ENCODE data around the gene CACFD1. TPM values are rescaled to one million over a fixed set of nuclear protein-coding genes. Genes with fewer than 3 reads are reported as not detected.

Gene CACFD1
- total RNA-seq = 3.4 and 3.5 TPM in 2 replicates

DNA sequence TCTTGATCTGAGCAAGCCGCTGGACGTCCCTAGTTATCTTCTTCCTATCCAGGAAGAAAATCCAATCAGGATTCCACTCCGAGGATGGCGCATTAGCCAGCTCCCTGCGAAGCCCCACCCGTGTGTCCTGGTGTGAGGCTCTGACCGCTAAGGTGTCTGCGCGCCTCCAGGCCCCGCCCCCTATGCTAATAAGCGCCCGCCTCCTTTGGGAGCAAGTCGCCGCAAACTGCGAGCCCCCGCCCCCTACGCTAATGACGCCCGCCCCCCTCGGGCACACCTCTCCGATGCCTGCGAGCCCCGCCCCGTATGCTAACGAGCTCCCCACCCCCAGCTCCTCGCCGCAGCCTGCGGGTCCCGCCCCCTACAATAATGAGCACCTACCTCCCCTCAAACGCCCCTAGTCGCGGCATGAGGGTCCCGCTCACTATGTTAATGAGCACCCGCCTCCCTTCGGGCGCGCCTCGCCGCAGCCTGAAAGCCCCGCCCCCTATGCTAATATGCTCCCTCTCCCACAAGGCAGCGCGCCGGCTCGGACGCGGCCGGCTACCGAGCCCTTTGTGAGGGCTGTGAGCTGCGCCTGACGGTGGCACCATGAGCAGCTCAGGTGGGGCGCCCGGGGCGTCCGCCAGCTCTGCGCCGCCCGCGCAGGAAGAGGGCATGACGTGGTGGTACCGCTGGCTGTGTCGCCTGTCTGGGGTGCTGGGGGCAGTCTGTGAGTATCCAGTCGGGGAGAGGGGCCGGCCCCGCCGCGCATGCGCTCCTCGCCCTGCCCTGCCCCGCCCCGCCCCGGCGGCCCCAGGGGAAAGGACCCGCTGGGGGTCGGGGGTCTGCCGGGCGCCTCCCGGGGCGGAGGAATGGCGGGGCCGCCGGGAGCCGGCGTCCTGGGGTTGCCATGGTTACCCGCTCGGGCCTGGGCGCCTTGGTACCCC is at the start of gene CACFD1:
Gene CACFD1, plus strand, starts transcription at position 503 of the 929 bp plus-strand sequence. Its CDS starts 89 bp downstream, at position 592.

DNA sequence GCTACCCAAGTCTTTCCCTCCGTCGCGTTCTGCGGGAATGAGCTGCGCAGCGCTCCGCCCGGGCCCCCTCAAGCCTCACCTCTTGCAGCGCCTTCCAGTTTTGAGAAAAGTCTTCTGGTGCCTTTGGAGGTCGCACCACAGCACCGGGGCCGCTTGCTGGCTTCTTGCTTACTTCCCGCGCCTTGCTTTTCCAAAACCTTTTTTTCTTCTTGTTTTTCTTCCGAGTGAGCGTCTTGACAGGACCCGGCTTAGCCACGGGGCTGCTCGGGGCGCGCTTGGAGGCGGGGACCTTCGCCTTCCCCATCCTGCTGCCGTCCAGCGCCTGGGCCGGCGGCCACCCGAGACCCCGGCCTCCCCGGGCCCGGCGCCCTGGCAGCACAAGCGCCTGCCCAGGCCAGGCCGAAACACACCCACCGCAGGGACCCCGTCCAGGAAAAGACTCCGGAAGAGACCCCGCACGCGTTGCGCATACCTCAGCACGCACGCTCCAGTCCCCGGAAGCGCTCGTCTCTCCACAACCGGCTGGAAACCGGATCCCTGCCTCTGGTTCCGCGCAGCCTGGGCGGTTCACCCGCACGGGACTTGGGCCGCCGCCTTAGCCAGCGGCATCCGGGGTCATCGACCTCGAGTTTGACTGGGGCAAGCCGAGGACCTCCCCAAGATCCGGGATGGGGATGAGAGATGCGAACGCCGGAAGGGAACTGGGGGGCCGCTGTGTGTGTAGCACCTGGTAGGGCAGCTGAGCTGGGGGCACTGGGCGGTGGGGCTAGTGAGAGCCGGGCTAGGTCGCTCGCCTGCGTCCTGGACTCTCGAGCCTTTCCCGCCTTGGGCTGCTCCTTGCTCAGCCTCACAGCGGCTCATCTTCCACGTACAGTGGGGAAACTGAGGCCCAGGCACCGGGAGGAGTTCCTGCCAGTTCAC is 42.0 kb upstream of the CACFD1 start, which contains the start of gene REXO4:
Gene REXO4, minus strand, starts transcription at position 470 of the 921 bp plus-strand sequence. Its CDS starts 166 bp downstream, at position 304.

GRCh38 chr9:133421615-133422542 is 37.9 kb upstream of the CACFD1 start, which contains the start of gene ADAMTS13:
ADAMTS13 (plus strand) TSS chr9:133422367; CDS start chr9:133422444, 77 bp downstream.

DNA sequence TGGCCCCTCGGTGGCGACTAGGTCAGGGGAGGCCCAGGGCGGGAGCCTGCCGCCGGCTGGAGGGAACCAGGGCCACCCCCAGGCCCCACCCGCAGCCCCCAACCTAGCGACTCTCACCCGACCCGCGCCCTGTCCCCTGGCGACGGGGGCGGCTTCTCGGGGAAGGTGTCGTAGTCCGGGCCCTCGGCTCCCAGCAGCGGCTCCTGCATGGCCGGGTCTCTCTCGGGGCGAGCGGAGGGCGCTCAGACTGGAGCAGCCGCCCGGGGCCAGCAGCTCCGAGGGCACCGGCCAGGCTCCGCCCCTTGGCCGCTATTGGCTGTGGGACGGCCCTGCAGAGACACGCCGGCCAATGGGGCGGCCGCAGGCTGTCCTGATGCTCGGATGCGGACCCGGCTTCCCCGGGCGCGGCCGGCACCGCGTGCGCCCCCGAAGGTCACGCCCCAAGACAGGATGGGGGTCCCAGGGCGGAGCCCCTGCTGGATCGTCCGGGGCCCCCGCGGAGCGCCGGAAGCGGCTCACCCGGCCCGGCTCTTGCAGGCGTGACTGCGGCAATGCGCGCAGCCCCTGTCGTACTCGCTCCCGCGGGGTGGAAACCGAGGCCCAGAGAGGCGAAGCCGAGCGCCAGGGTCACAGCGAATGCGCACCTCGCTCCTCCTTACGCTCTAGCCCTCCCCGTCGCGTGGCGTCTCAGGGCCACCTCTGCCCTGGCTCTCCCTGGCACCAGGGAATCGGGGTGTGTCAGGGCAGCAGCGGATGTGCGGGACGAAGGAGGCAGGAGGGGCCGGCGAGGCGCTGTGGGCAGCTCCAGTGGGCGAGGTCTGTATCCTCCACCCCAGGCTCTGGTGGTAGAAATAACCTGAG is 19.3 kb downstream of the CACFD1 start, which contains the start of gene SLC2A6:
Gene SLC2A6, minus strand, starts transcription at position 249 of the 861 bp plus-strand sequence. Its CDS starts 40 bp downstream, at position 209.

Other genes starting within 250 kb of the CACFD1 start
- gene ABO, start 184.8 kb upstream of the CACFD1 start, total RNA-seq = not detected in 2 replicates
- gene SURF6, start 123.8 kb upstream of the CACFD1 start, total RNA-seq = 5.9 and 7.3 TPM in 2 replicates
- 17.7 and 18.6 TPM in 2 replicates for gene MED22, start 111.8 kb upstream of the CACFD1 start, total RNA-seq
- 2,817 and 2,965 TPM in 2 replicates for gene RPL7A, start 111.8 kb upstream of the CACFD1 start, total RNA-seq
- gene SURF1, start 103.5 kb upstream of the CACFD1 start, total RNA-seq = 38.3 and 43.6 TPM in 2 replicates
- 21.5 and 46.7 TPM in 2 replicates for gene SURF2, start 103.4 kb upstream of the CACFD1 start, total RNA-seq
- 326 and 332 TPM in 2 replicates for gene SURF4, start 83.9 kb upstream of the CACFD1 start, total RNA-seq
- not detected in 2 replicates for gene STKLD1, start 83.6 kb upstream of the CACFD1 start, total RNA-seq
- 14.8 and 16.2 TPM in 2 replicates for gene REXO4, start 42.0 kb upstream of the CACFD1 start, total RNA-seq
- 0.89 and 1.2 TPM in 2 replicates for gene ADAMTS13, start 37.6 kb upstream of the CACFD1 start, total RNA-seq
- gene SLC2A6, start 19.1 kb downstream of the CACFD1 start, total RNA-seq = 20.0 and 21.0 TPM in 2 replicates
- not detected in 2 replicates for gene MYMK, start 65.0 kb downstream of the CACFD1 start, total RNA-seq
- gene ADAMTSL2, start 74.7 kb downstream of the CACFD1 start, total RNA-seq = not detected in 2 replicates
- gene FAM163B, start 149.4 kb downstream of the CACFD1 start, total RNA-seq = not detected in 2 replicates
- gene DBH, start 176.4 kb downstream of the CACFD1 start, total RNA-seq = not detected in 2 replicates